WTC11 (cell line): ENCODE measurements around the gene CACNG3. TPM values are rescaled to one million over a fixed set of nuclear protein-coding genes. Genes with fewer than 3 reads are reported as not detected.

Experiments used
- ATAC-seq: fragments of 200-7000 bp; cut with Tn5 transposase; 2 replicates; pipeline ENCODE4 v1.10.0; 2021; ENCODE audit warnings: mild to moderate bottlenecking, moderate library complexity
- CTCF ChIA-PET: fragments of 300-600 bp; sonication (Branson Sonifier 250); formaldehyde crosslinking; loops from one replicate; lab custom pipeline; 2021; ENCODE audit warnings: antibody characterized with exemption; lab: Charles Lee
- POLR2A ChIA-PET: fragments of 350-600 bp; sonication (Branson Sonifier 250); formaldehyde crosslinking; loops from one replicate; lab custom pipeline; 2021; ENCODE audit warnings: antibody characterized with exemption; lab: Charles Lee
- DNase-seq: peaks from one replicate; pipeline ENCODE4 v3.0.0; 2021; ENCODE audit warnings: low spot score
- H3K27ac Mint-ChIP-seq: 2 replicates; pipeline ENCODE4 v1.8.0; 2021; ENCODE audit warnings: mixed read lengths
- H3K27me3 Mint-ChIP-seq: 2 replicates; pipeline ENCODE4 v1.8.0; 2021; ENCODE audit warnings: low read depth, mild to moderate bottlenecking, moderate library complexity, mixed read lengths
- H3K36me3 Mint-ChIP-seq: 2 replicates; pipeline ENCODE4 v1.8.0; 2021; ENCODE audit warnings: mixed read lengths
- H3K4me1 Mint-ChIP-seq: 2 replicates; pipeline ENCODE4 v1.8.0; 2022; ENCODE audit warnings: mixed read lengths
- H3K4me3 Mint-ChIP-seq: 2 replicates; pipeline ENCODE4 v1.8.0; 2021; ENCODE audit warnings: mild to moderate bottlenecking, moderate library complexity, mixed read lengths
- H3K9me3 Mint-ChIP-seq: 2 replicates; pipeline ENCODE4 v1.8.0; 2021; ENCODE audit warnings: mixed read lengths
- ESRRA ChIP-seq: sonication (generic); formaldehyde crosslinking; IDR thresholded peaks from 2 replicates; pipeline ENCODE4 v1.8.1; 2022; ENCODE audit warnings: mild to moderate bottlenecking, missing genetic modification reagents, borderline replicate concordance
- ETV6 ChIP-seq: sonication (generic); formaldehyde crosslinking; IDR thresholded peaks from 2 replicates; pipeline ENCODE4 v1.8.1; 2022; ENCODE audit warnings: mild to moderate bottlenecking, missing genetic modification reagents
- FOXJ3 ChIP-seq: sonication (generic); formaldehyde crosslinking; IDR thresholded peaks from 2 replicates; pipeline ENCODE4 v1.9.0; 2021; ENCODE audit warnings: missing genetic modification reagents, mild to moderate bottlenecking, borderline replicate concordance
- GABPB1 ChIP-seq: sonication (generic); formaldehyde crosslinking; IDR thresholded peaks from 2 replicates; pipeline ENCODE4 v1.8.1; 2023; ENCODE audit warnings: mild to moderate bottlenecking, missing genetic modification reagents
- GRHL2 ChIP-seq: fragments of 250-450 bp; sonication (Bioruptor Pico); IDR thresholded peaks from 2 replicates; pipeline ENCODE4 v1.8.0; 2022; ENCODE audit warnings: mild to moderate bottlenecking, moderate library complexity; ENCODE audit not compliant: insufficient replicate concordance, severe bottlenecking
- GTF2I ChIP-seq: fragments of 250-450 bp; sonication (Bioruptor Pico); conservative IDR thresholded peaks from 2 replicates; pipeline ENCODE4 v1.4.0; 2021; ENCODE audit warnings: mild to moderate bottlenecking
- HMGA2 ChIP-seq: fragments of 250-450 bp; sonication (Bioruptor Pico); IDR thresholded peaks from 2 replicates; pipeline ENCODE4 v1.4.0; 2021; ENCODE audit warnings: mild to moderate bottlenecking, moderate library complexity
- MXD4 ChIP-seq: fragments of 250-450 bp; sonication (Bioruptor Pico); IDR thresholded peaks from 2 replicates; pipeline ENCODE4 v1.8.0; 2021; ENCODE audit warnings: mild to moderate bottlenecking, moderate library complexity, borderline replicate concordance
- RORB ChIP-seq: fragments of 250-450 bp; sonication (Bioruptor Pico); IDR thresholded peaks from 2 replicates; pipeline ENCODE4 v1.9.0; 2021; ENCODE audit warnings: mild to moderate bottlenecking
- SP1 ChIP-seq: sonication (generic); formaldehyde crosslinking; conservative IDR thresholded peaks from 2 replicates; pipeline ENCODE4 v1.8.1; 2022; ENCODE audit warnings: missing genetic modification reagents
- TEAD4 ChIP-seq: sonication (generic); formaldehyde crosslinking; IDR thresholded peaks from 2 replicates; pipeline ENCODE4 v1.8.0; 2022; ENCODE audit warnings: mild to moderate bottlenecking, missing genetic modification reagents
- TP53 ChIP-seq: sonication (generic); formaldehyde crosslinking; IDR thresholded peaks from 2 replicates; pipeline ENCODE4 v1.8.1; 2023; ENCODE audit warnings: mild to moderate bottlenecking, missing genetic modification reagents
- ZNF138 ChIP-seq: sonication (generic); formaldehyde crosslinking; conservative IDR thresholded peaks from 2 replicates; pipeline ENCODE4 v1.8.1; 2022; ENCODE audit warnings: mild to moderate bottlenecking, moderate library complexity, missing genetic modification reagents
- ZNF281 ChIP-seq: sonication (generic); formaldehyde crosslinking; IDR thresholded peaks from 2 replicates; pipeline ENCODE4 v1.8.0; 2023; ENCODE audit warnings: mild to moderate bottlenecking, missing genetic modification reagents
- ZNF532 ChIP-seq: fragments of 250-450 bp; sonication (Bioruptor Pico); IDR thresholded peaks from 2 replicates; pipeline ENCODE4 v1.9.0; 2021; ENCODE audit warnings: mild to moderate bottlenecking, borderline replicate concordance
- total RNA-seq: library from RNA; stranded (reverse); gene quantifications from 3 replicates; pipeline ENCODE4 v1.2.3, GENCODE V29; 2021
- TF ChIP-seq, protein P1 (sequence below): sonication (generic); formaldehyde crosslinking; IDR thresholded peaks from 2 replicates; pipeline ENCODE4 v1.8.1; 2023; ENCODE audit warnings: mild to moderate bottlenecking, moderate library complexity, missing genetic modification reagents
- TF ChIP-seq, protein P2 (sequence below): sonication (generic); formaldehyde crosslinking; IDR thresholded peaks from 2 replicates; pipeline ENCODE4 v1.8.1; 2022; ENCODE audit warnings: mild to moderate bottlenecking, moderate library complexity, missing genetic modification reagents
- TF ChIP-seq, protein P3 (sequence below): fragments of 250-450 bp; sonication (Bioruptor Pico); IDR thresholded peaks from 2 replicates; pipeline ENCODE4 v2.1.2; 2022; ENCODE audit warnings: mild to moderate bottlenecking, moderate library complexity
- TF ChIP-seq, protein P4 (sequence below): fragments of 250-450 bp; sonication (Bioruptor Pico); IDR thresholded peaks from 2 replicates; pipeline ENCODE4 v1.9.0; 2021; ENCODE audit warnings: mild to moderate bottlenecking
- TF ChIP-seq, protein P5 (sequence below): sonication (generic); formaldehyde crosslinking; IDR thresholded peaks from 2 replicates; pipeline ENCODE4 v1.8.1; 2022; ENCODE audit warnings: low read depth, missing genetic modification reagents, borderline replicate concordance

Gene CACNG3
- total RNA-seq, 1 experiment from 2014 or later, result not detected

DNA sequence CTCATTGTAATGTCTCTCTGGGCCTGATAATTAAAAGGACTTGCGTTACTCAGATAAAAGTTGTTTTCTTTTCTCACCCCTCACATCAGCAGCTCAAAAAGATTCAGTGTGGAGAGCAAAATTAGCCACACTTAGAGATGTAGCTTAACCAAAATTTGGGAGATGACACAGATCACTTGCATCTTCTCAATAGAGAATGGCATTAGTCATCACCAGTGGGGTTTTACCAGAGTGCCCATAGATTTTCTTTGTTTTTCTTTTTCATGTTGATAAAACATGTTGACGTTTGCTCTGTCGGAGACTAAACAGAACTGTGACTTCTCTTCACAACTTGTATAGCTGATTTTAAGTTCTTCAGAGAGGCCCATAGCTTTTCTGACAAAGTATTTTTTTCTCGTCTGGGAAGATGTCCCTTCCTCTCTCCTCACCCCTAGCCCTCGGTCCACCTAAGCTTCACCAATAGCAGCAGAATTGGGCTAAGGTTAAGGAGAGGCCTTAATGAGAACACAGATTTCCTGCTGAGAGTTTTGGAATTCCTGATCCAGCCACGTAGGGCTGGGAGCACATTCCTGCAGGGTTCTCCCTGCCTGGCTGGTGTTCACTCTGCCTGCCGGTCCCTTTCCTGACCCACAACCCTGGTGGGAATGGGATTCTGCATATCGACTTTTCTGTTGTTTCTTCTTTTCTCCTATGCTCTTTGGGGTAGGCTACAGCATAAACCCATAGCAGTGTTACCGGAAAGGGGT lies 92.6 kb downstream of the CACNG3 start (continued):
- TF ChIP-seq RORB (CRISPR knock-in tag) (no peak), HMGA2 (CRISPR knock-in tag) (no peak)

DNA sequence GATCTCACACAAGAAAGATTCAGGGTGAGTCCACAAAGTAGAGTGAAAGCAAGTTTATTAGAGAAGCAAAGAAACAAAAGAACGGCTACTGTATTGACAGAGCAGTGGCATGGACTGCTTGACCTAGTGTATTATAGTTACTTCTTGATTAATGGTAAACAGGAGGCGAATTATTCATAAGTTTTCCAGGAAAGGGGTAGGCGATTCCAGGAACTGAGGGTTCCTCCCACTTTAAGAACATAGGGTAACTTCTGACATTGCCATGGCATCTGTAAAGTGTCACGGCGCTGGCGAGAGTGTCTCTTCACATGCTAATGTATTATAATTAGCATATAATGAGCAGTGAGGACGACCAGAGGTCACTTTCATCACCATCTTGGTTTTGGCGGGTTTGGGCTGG lies 93.2 kb downstream of the CACNG3 start:
- H3K4me1 Mint-ChIP-seq, result peaks cover 56% of the 10 kb centered on the region
- no peak overlapping the region for H3K27ac Mint-ChIP-seq
- ATAC-seq, result no peak
- H3K9me3 Mint-ChIP-seq, result no peaks in the 10 kb centered on the region
- H3K36me3 Mint-ChIP-seq, result no peaks in the 10 kb centered on the region
- POLR2A ChIA-PET, result no interaction called here
- TF ChIP-seq ESRRA, result no peak
- TF ChIP-seq MXD4 (CRISPR knock-in tag), result no peak
- no peak for TF ChIP-seq GRHL2 (CRISPR knock-in tag)
- TF ChIP-seq ETV6, result no peak
- TF ChIP-seq, protein P1, sequence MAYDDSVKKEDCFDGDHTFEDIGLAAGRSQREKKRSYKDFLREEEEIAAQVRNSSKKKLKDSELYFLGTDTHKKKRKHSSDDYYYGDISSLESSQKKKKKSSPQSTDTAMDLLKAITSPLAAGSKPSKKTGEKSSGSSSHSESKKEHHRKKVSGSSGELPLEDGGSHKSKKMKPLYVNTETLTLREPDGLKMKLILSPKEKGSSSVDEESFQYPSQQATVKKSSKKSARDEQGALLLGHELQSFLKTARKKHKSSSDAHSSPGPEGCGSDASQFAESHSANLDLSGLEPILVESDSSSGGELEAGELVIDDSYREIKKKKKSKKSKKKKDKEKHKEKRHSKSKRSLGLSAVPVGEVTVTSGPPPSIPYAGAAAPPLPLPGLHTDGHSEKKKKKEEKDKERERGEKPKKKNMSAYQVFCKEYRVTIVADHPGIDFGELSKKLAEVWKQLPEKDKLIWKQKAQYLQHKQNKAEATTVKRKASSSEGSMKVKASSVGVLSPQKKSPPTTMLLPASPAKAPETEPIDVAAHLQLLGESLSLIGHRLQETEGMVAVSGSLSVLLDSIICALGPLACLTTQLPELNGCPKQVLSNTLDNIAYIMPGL (CRISPR knock-in tag), result no peak
- TF ChIP-seq, protein P2, sequence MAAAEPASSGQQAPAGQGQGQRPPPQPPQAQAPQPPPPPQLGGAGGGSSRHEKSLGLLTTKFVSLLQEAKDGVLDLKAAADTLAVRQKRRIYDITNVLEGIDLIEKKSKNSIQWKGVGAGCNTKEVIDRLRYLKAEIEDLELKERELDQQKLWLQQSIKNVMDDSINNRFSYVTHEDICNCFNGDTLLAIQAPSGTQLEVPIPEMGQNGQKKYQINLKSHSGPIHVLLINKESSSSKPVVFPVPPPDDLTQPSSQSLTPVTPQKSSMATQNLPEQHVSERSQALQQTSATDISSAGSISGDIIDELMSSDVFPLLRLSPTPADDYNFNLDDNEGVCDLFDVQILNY, result no peak
- no peak for TF ChIP-seq ZNF532 (CRISPR knock-in tag)
- TF ChIP-seq ZNF281 (CRISPR knock-in tag), result no peak
- TF ChIP-seq, protein P3, sequence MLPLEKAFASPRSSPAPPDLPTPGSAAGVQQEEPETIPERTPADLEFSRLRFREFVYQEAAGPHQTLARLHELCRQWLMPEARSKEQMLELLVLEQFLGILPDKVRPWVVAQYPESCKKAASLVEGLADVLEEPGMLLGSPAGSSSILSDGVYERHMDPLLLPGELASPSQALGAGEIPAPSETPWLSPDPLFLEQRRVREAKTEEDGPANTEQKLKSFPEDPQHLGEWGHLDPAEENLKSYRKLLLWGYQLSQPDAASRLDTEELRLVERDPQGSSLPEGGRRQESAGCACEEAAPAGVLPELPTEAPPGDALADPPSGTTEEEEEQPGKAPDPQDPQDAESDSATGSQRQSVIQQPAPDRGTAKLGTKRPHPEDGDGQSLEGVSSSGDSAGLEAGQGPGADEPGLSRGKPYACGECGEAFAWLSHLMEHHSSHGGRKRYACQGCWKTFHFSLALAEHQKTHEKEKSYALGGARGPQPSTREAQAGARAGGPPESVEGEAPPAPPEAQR (CRISPR knock-in tag), result no peak
- TF ChIP-seq GABPB1 (CRISPR knock-in tag), result no peak
- no peak for TF ChIP-seq GTF2I (CRISPR knock-in tag)
- no peak for TF ChIP-seq SP1 (CRISPR knock-in tag)
- TF ChIP-seq, protein P4, sequence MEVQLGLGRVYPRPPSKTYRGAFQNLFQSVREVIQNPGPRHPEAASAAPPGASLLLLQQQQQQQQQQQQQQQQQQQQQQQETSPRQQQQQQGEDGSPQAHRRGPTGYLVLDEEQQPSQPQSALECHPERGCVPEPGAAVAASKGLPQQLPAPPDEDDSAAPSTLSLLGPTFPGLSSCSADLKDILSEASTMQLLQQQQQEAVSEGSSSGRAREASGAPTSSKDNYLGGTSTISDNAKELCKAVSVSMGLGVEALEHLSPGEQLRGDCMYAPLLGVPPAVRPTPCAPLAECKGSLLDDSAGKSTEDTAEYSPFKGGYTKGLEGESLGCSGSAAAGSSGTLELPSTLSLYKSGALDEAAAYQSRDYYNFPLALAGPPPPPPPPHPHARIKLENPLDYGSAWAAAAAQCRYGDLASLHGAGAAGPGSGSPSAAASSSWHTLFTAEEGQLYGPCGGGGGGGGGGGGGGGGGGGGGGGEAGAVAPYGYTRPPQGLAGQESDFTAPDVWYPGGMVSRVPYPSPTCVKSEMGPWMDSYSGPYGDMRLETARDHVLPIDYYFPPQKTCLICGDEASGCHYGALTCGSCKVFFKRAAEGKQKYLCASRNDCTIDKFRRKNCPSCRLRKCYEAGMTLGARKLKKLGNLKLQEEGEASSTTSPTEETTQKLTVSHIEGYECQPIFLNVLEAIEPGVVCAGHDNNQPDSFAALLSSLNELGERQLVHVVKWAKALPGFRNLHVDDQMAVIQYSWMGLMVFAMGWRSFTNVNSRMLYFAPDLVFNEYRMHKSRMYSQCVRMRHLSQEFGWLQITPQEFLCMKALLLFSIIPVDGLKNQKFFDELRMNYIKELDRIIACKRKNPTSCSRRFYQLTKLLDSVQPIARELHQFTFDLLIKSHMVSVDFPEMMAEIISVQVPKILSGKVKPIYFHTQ (CRISPR knock-in tag), result no peak
- TF ChIP-seq, protein P5, sequence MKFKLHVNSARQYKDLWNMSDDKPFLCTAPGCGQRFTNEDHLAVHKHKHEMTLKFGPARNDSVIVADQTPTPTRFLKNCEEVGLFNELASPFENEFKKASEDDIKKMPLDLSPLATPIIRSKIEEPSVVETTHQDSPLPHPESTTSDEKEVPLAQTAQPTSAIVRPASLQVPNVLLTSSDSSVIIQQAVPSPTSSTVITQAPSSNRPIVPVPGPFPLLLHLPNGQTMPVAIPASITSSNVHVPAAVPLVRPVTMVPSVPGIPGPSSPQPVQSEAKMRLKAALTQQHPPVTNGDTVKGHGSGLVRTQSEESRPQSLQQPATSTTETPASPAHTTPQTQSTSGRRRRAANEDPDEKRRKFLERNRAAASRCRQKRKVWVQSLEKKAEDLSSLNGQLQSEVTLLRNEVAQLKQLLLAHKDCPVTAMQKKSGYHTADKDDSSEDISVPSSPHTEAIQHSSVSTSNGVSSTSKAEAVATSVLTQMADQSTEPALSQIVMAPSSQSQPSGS (CRISPR knock-in tag), result no peak
- no peak for TF ChIP-seq FOXJ3
- no peak for TF ChIP-seq ZNF138 (CRISPR knock-in tag)
- TF ChIP-seq TEAD4, result no peak
- TF ChIP-seq TP53 (CRISPR knock-in tag), result no peak
- no peak overlapping the region for H3K4me3 Mint-ChIP-seq
- CTCF ChIA-PET, result interaction anchor here (1.1 to 1.2 kb wide), 2 partner anchors 96 to 304 kb away, joined by 3 to 7 read pairs; no protein-coding TSS in a partner anchor
- no peak for DNase-seq
- peaks cover 8% of the 10 kb centered on the region; the same call in 1 of the 2 replicates for H3K27me3 Mint-ChIP-seq
